NCI-H526 (cell line): Measurements from ENCODE around the gene MAP4K4.

ENCODE experiments used
- DNase-seq, 2 experiments: peaks; one replicate each; lab custom pipeline; 2025; lab: John Stamatoyannopoulos, UW

Gene MAP4K4

GRCh38 chr2:101870444-101870843 is 172.9 kb downstream of the MAP4K4 start:
- DNase-seq = no peak

GRCh38 chr2:101871480-101871879 is 174.0 kb downstream of the MAP4K4 start:
- DNase-seq = no peak

DNA sequence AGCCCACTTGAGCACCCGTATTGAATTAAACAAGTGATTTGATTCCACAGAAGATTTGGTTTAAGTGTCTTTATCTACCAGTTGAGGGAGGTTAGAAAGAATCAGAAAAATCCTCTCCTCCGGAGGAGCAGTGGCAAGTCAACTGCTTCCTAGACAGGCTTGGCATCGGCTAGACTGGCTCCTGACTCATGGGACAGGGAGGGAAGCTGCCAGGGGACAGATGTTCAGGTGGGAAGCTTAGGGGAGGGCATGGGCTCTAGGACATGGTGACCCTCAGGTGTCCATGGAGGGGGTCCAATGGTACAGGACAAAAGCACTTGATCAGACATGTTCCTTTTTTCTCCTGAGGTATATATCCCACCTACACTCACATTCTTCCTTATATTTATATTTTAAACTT is 175.0 kb downstream of the MAP4K4 start:
- no peak for DNase-seq

DNA sequence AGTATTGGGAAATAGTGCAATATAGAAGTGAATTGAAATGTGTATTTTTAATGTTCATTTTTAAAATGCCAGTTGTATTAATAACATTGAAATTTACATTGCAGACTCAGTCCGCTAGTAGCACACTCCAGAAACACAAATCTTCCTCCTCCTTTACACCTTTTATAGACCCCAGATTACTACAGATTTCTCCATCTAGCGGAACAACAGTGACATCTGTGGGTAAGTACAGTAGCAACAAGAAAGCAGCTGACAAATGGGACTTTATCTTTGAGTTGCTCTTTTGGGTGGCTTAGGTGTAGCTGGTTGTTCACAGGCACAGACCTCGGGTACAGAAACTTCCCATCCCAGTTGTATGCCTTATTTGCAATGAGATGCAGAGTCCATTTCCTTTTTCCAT is 176.0 kb downstream of the MAP4K4 start:
- peak in 1 of 2 experiments; percentile 20 for DNase-seq

DNA sequence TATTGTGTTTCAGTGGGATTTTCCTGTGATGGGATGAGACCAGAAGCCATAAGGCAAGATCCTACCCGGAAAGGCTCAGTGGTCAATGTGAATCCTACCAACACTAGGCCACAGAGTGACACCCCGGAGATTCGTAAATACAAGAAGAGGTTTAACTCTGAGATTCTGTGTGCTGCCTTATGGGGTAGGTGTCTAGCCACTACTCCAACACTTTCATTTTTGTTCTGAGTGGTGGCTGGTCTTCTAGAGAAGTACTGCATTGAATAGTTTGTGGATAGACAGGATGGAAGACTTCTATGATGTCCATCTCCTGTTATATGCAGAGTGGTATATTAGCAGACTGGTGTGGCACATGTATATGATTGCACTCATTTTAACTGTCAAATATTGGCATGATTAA is 176.6 kb downstream of the MAP4K4 start:
- no peak for DNase-seq

DNA sequence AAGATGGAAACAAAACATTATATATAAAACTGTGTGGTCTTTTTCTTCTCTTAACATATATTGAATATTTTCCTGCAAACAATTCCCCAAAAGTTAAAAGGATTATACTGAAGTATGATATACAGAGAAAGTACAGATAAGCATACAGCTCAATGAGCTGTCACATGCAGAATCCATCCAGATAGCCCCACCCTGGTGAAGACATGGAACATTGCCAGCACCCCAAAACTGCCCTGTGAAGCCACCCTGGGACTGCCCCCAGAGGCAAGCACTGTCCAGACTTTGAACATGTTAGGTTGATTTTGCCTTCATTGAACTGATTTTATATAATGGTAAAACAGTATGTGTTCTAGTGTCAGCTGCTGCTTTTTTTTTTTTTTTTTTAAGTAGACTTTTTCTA is 182.0 kb downstream of the MAP4K4 start:
- no peak for DNase-seq

DNA sequence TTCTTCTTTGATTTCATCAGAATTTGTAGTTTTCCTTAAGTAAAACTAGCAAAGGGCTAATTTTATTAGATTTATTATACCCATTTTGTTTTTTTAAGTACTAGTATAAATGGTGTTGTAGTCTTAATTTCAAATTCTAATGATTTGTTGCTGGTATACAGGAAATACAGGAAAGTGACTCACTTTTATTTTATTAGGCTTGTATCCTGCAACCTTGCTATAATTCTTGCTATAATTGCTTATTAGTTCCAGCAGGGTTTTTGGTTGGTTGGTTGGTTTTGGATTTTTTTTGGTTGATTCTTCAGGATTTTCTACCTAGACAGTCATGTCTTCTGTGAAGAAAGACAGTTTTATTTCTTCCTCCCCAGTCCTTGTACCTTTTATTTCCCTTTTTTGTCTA is 183.6 kb downstream of the MAP4K4 start:
- DNase-seq = no peak

DNA sequence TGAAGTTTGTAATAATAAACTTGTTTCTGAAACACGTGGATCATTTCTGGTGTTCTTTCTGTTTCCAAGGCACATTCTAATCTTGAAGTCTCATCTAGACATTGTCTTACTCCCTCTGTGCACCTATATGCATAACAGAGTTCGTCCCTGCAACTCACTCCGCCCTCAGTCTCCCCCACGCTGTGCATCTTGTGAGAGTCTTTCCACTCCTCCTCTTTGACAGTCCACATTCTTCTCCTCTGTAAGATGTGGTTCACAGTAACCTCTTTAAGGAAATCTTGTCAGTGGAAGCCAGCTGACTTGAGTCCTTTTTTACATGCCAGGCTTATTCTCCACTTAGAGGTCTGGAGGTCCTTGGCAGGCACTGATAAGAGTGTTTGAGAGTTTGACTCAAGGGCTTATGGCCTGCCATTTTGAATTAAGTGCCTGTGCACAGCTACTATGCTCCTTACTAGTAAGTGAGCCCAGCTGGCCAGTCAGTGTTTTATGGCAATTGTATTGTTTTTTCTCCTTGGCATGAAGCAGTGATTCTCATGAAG is 185.3 kb downstream of the MAP4K4 start:
- no peak for DNase-seq

DNA sequence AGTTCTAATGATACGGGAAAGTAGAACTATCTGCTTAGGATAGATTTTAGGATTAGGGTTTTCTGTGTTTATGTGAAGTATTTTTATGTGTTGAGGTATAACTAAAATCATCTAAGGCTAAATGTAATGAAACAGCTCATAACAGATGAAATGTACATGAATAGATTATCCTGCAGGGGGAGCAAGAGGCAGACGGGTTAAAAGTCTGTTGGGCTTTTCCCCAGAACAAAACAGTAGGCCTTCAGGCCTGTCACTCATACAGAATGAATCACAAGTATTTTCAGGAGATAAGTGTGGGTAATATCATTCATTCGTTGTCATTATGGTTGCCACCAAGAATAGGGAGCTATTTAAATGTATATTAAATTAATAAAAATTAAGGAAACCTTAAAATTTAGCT is 186.4 kb downstream of the MAP4K4 start:
- peak in 1 of 2 experiments; percentile 54 for DNase-seq

DNA sequence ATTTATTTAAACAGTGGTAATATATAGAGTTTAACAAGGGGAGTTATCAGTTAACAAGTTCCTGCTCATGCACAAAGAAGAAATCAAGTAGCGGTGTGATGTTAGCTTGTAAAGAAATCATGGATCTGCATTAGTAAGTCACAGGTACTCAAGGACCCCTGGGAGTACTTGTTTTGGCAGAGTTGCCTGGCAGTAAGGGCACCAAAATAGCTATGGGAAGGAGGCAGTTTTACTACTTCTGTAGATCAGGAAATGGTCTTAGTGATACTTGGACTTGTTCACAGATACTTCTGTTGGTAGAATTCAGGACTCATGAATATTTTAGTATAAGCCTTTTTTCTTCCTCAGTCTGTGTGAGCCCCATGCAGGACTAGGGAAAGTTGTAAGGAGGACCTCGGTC is 186.9 kb downstream of the MAP4K4 start:
- no peak for DNase-seq

- no peak for DNase-seq
Measured at GRCh38 chr2:101887328-101887727, 189.8 kb downstream of the MAP4K4 start.

DNA sequence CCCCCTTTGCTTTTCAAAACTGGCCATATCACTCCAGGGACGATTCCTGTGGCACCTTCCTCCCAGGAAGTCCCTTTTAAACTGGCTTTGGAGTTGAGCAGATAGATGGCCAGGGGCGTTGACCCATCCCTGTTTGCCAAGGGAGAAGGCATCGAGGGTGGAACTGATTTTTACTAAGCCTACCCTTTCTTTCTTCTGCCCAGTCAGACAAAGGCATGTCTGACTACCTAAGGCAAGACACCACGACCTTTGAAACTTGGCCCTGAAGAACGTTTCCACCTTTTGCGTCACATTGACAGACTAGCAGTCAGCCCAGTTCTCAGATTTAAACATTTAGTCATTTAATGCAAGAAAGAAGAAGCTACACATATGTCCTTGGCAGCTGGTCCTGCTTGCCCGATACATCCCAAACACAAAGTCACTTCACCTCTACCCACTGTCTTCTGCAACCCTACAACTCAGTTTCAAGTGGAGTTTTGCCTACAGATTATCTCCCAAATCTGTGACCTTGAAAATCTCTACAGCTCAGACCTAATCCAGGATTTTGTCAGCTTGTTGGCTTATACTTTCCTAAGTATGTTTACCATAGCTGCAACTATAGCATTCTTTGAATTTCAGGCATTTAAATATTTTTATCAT is 192.1 kb downstream of the MAP4K4 start:
- no peak for DNase-seq

- peak; percentile 4 to 18 for DNase-seq
Measured at GRCh38 chr2:101892377-101892776, 194.9 kb downstream of the MAP4K4 start.

- DNase-seq = no peak
Measured at GRCh38 chr2:101893681-101894381, 196.3 kb downstream of the MAP4K4 start.

- DNase-seq = no peak
Measured at GRCh38 chr2:101895039-101895438, 197.5 kb downstream of the MAP4K4 start.

DNA sequence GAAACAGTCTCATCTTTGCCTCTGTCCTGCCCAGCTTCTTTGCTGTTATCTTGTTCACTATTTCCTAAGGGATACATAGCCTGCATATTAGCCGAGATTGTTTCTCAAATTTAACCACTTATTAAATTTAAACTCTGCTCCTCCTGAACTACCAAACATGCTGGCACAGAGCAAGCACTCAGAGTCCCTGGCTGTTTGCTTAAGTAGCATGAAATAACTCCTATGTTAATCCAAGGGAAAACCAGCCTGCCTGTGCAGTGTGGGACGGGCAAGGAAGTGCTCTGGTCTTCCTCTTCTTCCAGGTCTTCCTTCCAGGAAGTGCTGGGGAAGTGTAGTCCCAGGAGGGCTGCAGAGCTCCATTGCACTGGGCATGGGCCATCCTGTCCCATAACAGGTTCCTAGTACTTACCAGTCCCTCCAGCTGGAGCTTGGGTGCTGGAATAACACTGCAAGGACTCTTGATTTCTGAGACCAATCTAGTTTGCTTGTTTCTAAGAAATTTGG is 198.4 kb downstream of the MAP4K4 start:
- no peak for DNase-seq

GRCh38 chr2:101897301-101897700 is 199.8 kb downstream of the MAP4K4 start:
- DNase-seq = no peak

GRCh38 chr2:101899265-101899664 is 201.8 kb downstream of the MAP4K4 start:
- no peak for DNase-seq

- DNase-seq = no peak
Measured at GRCh38 chr2:101899871-101900270, 202.4 kb downstream of the MAP4K4 start.

GRCh38 chr2:101900375-101900774 is 202.9 kb downstream of the MAP4K4 start:
- DNase-seq = no peak

- DNase-seq = peak; percentile 27 to 55
Measured at GRCh38 chr2:101901241-101901640, 203.7 kb downstream of the MAP4K4 start.

DNA sequence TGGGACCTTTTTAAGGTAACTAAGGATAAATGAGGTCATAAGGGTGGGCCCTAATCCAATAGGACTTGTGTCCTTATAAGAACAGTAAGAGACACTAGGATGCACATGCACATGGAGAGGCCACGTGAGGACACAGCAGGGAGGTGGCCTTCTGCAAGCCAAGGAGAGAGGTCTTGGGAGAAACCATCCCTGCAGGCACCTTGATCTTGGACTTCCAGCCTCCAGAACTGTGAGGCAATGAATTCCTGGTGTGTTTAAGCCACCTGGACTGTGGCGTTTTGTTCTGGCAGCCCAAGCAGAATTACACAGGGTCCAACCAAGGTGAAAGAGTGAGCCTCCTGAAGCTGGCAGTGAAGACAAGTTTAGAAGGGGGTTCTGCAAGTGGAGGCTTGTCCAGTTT is 204.7 kb downstream of the MAP4K4 start:
- DNase-seq = no peak

DNA sequence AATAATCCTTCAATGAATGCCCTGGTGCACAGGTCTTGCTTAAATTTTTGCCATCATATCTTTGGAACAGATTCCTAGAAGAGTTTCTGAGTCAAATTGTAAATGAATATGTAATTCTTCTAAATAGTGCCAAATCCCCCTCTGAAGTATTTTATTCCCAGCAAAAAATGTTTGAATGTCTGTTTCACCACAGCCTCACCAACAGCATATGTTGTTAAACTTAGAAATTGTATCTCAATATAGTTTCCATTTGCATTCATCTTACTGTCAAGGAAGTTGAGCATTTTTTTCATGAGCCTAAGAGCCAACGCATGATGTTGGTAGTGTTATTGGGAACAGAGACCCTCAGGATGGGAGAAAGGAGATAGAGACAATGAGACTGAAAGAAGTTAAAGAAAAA is 207.4 kb downstream of the MAP4K4 start:
- no peak for DNase-seq
